Measurements from ENCODE around the gene OVOL2. TPM values are rescaled to one million over a fixed set of nuclear protein-coding genes. Genes with fewer than 3 reads are reported as not detected.
"Not testable (repeated sequence)": the region's sequence is repeated elsewhere in the genome, so short reads cannot be mapped to it uniquely, and the experiment has no call there.

OVOL2 gene
- total and polyA plus RNA-seq, 10 of the 15 experiments (the other 5 are each of a cell fraction or from before 2014, with no cell fraction given): not detected

GRCh38 chr20:18101125-18101810 lies 43.6 kb upstream of the OVOL2 start (continued):
- no peak for TF ChIP-seq PRDM15 (CRISPR knock-in tag; IDR thresholded peaks at IDR 0.05)
- TF ChIP-seq, protein P1, sequence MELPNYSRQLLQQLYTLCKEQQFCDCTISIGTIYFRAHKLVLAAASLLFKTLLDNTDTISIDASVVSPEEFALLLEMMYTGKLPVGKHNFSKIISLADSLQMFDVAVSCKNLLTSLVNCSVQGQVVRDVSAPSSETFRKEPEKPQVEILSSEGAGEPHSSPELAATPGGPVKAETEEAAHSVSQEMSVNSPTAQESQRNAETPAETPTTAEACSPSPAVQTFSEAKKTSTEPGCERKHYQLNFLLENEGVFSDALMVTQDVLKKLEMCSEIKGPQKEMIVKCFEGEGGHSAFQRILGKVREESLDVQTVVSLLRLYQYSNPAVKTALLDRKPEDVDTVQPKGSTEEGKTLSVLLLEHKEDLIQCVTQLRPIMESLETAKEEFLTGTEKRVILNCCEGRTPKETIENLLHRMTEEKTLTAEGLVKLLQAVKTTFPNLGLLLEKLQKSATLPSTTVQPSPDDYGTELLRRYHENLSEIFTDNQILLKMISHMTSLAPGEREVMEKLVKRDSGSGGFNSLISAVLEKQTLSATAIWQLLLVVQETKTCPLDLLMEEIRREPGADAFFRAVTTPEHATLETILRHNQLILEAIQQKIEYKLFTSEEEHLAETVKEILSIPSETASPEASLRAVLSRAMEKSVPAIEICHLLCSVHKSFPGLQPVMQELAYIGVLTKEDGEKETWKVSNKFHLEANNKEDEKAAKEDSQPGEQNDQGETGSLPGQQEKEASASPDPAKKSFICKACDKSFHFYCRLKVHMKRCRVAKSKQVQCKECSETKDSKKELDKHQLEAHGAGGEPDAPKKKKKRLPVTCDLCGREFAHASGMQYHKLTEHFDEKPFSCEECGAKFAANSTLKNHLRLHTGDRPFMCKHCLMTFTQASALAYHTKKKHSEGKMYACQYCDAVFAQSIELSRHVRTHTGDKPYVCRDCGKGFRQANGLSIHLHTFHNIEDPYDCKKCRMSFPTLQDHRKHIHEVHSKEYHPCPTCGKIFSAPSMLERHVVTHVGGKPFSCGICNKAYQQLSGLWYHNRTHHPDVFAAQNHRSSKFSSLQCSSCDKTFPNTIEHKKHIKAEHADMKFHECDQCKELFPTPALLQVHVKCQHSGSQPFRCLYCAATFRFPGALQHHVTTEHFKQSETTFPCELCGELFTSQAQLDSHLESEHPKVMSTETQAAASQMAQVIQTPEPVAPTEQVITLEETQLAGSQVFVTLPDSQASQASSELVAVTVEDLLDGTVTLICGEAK (IDR thresholded peaks at IDR 0.05; ENCODE audit: borderline replicate concordance): no peak
- TF ChIP-seq, protein P2, sequence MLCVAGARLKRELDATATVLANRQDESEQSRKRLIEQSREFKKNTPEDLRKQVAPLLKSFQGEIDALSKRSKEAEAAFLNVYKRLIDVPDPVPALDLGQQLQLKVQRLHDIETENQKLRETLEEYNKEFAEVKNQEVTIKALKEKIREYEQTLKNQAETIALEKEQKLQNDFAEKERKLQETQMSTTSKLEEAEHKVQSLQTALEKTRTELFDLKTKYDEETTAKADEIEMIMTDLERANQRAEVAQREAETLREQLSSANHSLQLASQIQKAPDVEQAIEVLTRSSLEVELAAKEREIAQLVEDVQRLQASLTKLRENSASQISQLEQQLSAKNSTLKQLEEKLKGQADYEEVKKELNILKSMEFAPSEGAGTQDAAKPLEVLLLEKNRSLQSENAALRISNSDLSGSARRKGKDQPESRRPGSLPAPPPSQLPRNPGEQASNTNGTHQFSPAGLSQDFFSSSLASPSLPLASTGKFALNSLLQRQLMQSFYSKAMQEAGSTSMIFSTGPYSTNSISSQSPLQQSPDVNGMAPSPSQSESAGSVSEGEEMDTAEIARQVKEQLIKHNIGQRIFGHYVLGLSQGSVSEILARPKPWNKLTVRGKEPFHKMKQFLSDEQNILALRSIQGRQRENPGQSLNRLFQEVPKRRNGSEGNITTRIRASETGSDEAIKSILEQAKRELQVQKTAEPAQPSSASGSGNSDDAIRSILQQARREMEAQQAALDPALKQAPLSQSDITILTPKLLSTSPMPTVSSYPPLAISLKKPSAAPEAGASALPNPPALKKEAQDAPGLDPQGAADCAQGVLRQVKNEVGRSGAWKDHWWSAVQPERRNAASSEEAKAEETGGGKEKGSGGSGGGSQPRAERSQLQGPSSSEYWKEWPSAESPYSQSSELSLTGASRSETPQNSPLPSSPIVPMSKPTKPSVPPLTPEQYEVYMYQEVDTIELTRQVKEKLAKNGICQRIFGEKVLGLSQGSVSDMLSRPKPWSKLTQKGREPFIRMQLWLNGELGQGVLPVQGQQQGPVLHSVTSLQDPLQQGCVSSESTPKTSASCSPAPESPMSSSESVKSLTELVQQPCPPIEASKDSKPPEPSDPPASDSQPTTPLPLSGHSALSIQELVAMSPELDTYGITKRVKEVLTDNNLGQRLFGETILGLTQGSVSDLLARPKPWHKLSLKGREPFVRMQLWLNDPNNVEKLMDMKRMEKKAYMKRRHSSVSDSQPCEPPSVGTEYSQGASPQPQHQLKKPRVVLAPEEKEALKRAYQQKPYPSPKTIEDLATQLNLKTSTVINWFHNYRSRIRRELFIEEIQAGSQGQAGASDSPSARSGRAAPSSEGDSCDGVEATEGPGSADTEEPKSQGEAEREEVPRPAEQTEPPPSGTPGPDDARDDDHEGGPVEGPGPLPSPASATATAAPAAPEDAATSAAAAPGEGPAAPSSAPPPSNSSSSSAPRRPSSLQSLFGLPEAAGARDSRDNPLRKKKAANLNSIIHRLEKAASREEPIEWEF (IDR thresholded peaks at IDR 0.05; ENCODE audit: insufficient replicate concordance, low read depth, low read length): no peak

- WGBS (ENCODE audit: insufficient coverage, insufficient replicate concordance, low lambda C conversion rate, missing lambda C conversion rate): 69% methylated on average over 11 of the region's 11 CpGs
- H2AFZ ChIP-seq (ENCODE audit: control insufficient read depth, low read depth, low read length); H3K9ac ChIP-seq (ENCODE audit: control insufficient read depth, insufficient read depth, low read length); FAIRE-seq; H3K36me3 ChIP-seq (ENCODE audit: control insufficient read depth in 2 of 2, insufficient read depth in 2 of 2, low read length in 1 of 2); CTCF ChIA-PET; H3K4me2 ChIP-seq (ENCODE audit: control insufficient read depth, insufficient read depth); ATAC-seq; H3K27ac ChIP-seq (ENCODE audit: control insufficient read depth, insufficient read depth); DNase-seq (ENCODE audit: low read depth, low spot score); H3K9me3 ChIP-seq (replicated peaks; ENCODE audit: control insufficient read depth, insufficient read depth, low read length); RAD21 ChIA-PET (ENCODE audit: unreplicated experiment); in situ Hi-C loops (cut with MboI); H3K4me1 ChIP-seq (ENCODE audit: control insufficient read depth, insufficient read depth, low read length); H3K4me3 ChIP-seq; H3K27me3 ChIP-seq (replicated peaks in 1 of 2; ENCODE audit: control insufficient read depth in 2 of 2, insufficient read depth in 2 of 2, low read length in 1 of 2); H3K79me2 ChIP-seq (ENCODE audit: control insufficient read depth, insufficient read depth, low read length); SMC1A ChIA-PET (ENCODE audit: uncharacterized antibody, unreplicated experiment); intact Hi-C loops (cut with micrococcal nuclease; ENCODE audit: unreplicated experiment); BruUV-seq (replicated peaks); H4K20me1 ChIP-seq (ENCODE audit: control insufficient read depth, insufficient read depth); POLR2A ChIA-PET: not testable (repeated sequence)
These were observed 42.9 kb upstream of the OVOL2 start for GRCh38 chr20:18100569-18100968.
